Left lung (tissue), 10 donors: ENCODE measurements around the gene PRCC. TPM values are rescaled to one million over a fixed set of nuclear protein-coding genes. Genes with fewer than 3 reads are reported as not detected.

ENCODE experiments used
- ATAC-seq: fragments of 200-7000 bp; cut with Tn5 transposase; one replicate; pipeline ENCODE4 v1.9.1; 2020; ENCODE audit warnings: moderate library complexity
- DNase-seq, 4 donors: peaks; one replicate each; pipeline ENCODE4 v3.0.0-alpha.2; 2013 to 2020
- H3K27ac ChIP-seq, 2 donors: fragments of 200-600 bp; sonication (generic) in 1 of 2; one replicate each; pipeline versions ENCODE4 v1.5.0 to v1.8.0; 2020 to 2021
- H3K27me3 ChIP-seq, 2 donors: fragments of 200-600 bp; sonication (generic) in 1 of 2; one replicate each; pipeline versions ENCODE4 v1.5.0 to v1.8.0; 2020 to 2021
- H3K36me3 ChIP-seq, 2 donors: fragments of 200-600 bp; sonication (generic) in 1 of 2; one replicate each; pipeline versions ENCODE4 v1.5.0 to v1.8.0; 2020 to 2021
- H3K4me1 ChIP-seq, 2 donors: fragments of 200-600 bp; one replicate each; pipeline ENCODE4 v1.8.0; 2021
- H3K4me3 ChIP-seq, 2 donors: fragments of 200-600 bp; sonication (generic) in 1 of 2; one replicate each; pipeline versions ENCODE4 v1.5.0 to v1.8.0; 2020 to 2021; ENCODE audit warnings: mild to moderate bottlenecking in 1 of 2
- H3K9me3 ChIP-seq, 2 donors: fragments of 200-600 bp; sonication (generic) in 1 of 2; one replicate each; pipeline versions ENCODE4 v1.5.0 to v1.8.0; 2020 to 2021
- CTCF ChIP-seq, 2 donors: fragments of 200-600 bp; sonication (generic) in 1 of 2; IDR thresholded peaks; one replicate each; pipeline versions ENCODE4 v1.5.0 to v1.8.0; 2021; ENCODE audit warnings: antibody characterized with exemption in 2 of 2
- intact Hi-C, 2 donors: fragments of 100-400 bp; cut with DNase I; formaldehyde crosslinking; loops; one replicate each; pipeline versions ENCODE4 v1.11.2 to v1.14.2; 2022
- polyA plus RNA-seq, 6 donors: library from polyadenylated mRNA; unstranded; fragments of 120-200 nt; gene quantifications; one replicate each; pipeline ENCODE4 v1.2.1, GENCODE V29; 2013; ENCODE audit not compliant: insufficient read length in 6 of 6
- total RNA-seq, 2 donors: library from RNA; stranded (reverse); fragmentation: NEBNext Ultra II Directional; extraction: Animal tissue kit (Norgen Biotek cat#: 25700); gene quantifications; one replicate each; pipeline ENCODE4 v1.2.1, GENCODE V29; 2021
- donor health status: DM: no; HTN: yes; CAD: no.
- donor health status: DM: no; HTN: no; CAD: no.

The PRCC gene
- total and polyA plus RNA-seq, 8 donors: 40.7 to 106 (median 96.3) TPM

GRCh38 chr1:156750191-156750672 lies 17.1 kb upstream of the PRCC start:
- Histone ChIP-seq H3K27me3 (no peaks in the 10 kb centered on the region), H3K4me1 (peaks cover 44 to 70% of the 10 kb centered on the region in 2 donors), H3K27ac (peak overlapping the region; percentile 98), H3K36me3 (peaks cover 0 to 3% of the 10 kb centered on the region in 2 donors), H3K9me3 (no peaks in the 10 kb centered on the region), H3K4me3 (peak overlapping the region; percentile 63 to 97)
- intact Hi-C loops: no loop called here
- DNase-seq (peak in 2 of 4 donors; percentile 67 to 80), ATAC-seq (peak; percentile 13)
- no peak for TF ChIP-seq CTCF (IDR thresholded peaks at IDR 0.05)

GRCh38 chr1:156750711-156751450 lies 16.5 kb upstream of the PRCC start:
- Histone ChIP-seq H3K9me3 (no peaks in the 10 kb centered on the region), H3K36me3 (no peaks in the 10 kb centered on the region), H3K27me3 (no peaks in the 10 kb centered on the region), H3K4me1 (peaks cover 42 to 63% of the 10 kb centered on the region in 2 donors), H3K27ac (peak overlapping the region; percentile 98), H3K4me3 (peak overlapping the region; percentile 63 to 97)
- ATAC-seq (peak; percentile 2), DNase-seq (peak in 2 of 4 donors; percentile 62 to 91)
- intact Hi-C loops: no loop called here
- TF ChIP-seq CTCF (IDR thresholded peaks at IDR 0.05): no peak

- TF ChIP-seq CTCF (IDR thresholded peaks at IDR 0.05): no peak
- no peaks in the 10 kb centered on the region for H3K36me3 ChIP-seq
- H3K4me3 ChIP-seq: peak within 1 kb of the TSS; percentile 63 to 97
- intact Hi-C loops: no loop called here
- H3K27me3 ChIP-seq: no peaks in the 10 kb centered on the region
- H3K27ac ChIP-seq: peak within 1 kb of the TSS; percentile 98
- DNase-seq (no peak), ATAC-seq (no peak)
- no peaks in the 10 kb centered on the region for H3K9me3 ChIP-seq
- H3K4me1 ChIP-seq: peaks cover 37 to 58% of the 10 kb centered on the region in 2 donors
These were observed 15.9 kb upstream of the PRCC start, which contains the start of gene HDGF for GRCh38 chr1:156751451-156751756. Gene HDGF, minus strand, starts transcription at chr1:156751675. Its CDS starts 246 bp downstream, at chr1:156751429.

- DNase-seq: peak; percentile 94 to 100 (median 98)
- Histone ChIP-seq H3K36me3 (no peaks in the 10 kb centered on the region), H3K4me3 (peak overlapping the region; percentile 63 to 97), H3K27me3 (no peaks in the 10 kb centered on the region), H3K9me3 (no peaks in the 10 kb centered on the region), H3K27ac (peak overlapping the region; percentile 98), H3K4me1 (peaks cover 34 to 53% of the 10 kb centered on the region in 2 donors)
- intact Hi-C loops: no loop called here
- ATAC-seq: peak; percentile 84
- TF ChIP-seq CTCF (IDR thresholded peaks at IDR 0.05): no peak
These were observed 15.4 kb upstream of the PRCC start for GRCh38 chr1:156751757-156752481.
